GM18526 (cell line): ENCODE measurements around the gene TSHZ3.

Experiments used
- POLR2A ChIP-seq: IDR thresholded peaks from 3 replicates; pipeline ENCODE4 v1.6.1; 2011; ENCODE audit not compliant: insufficient read length; ENCODE audit errors: extremely low read depth

Gene TSHZ3

GRCh38 chr19:31290931-31291590, 58.2 kb downstream of the TSHZ3 start:
- no peak for TF ChIP-seq POLR2A

- TF ChIP-seq POLR2A = no peak
These were observed 59.3 kb downstream of the TSHZ3 start for GRCh38 chr19:31289976-31290375.

DNA sequence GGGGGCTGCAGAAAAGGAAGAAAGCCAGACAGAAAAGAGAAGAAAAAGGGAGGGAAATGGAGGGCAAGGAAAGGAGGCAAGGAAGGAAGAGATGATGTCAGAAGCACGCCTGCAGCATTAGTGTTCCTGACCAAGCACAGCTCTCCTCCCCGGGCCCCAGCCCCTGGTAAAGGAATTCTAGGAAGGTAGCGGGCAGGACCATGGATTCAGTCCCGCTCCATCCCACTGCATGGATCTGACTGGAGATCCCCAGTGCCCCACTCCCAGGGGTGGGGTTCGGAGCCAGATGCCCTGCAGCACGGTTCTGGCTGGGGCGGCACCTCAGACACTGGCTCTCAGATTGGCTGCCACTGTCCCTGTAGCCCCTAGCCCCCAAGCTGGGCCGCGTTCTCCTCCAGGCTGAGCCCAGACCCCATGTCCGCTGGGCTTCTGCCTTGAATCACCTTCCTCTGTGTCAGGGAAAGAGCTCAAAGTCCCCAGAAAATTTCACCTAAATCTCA, 59.8 kb downstream of the TSHZ3 start:
- no peak for TF ChIP-seq POLR2A

GRCh38 chr19:31286491-31286890, 62.7 kb downstream of the TSHZ3 start:
- TF ChIP-seq POLR2A = no peak

GRCh38 chr19:31285744-31286143, 63.5 kb downstream of the TSHZ3 start:
- TF ChIP-seq POLR2A = no peak

GRCh38 chr19:31284621-31285020, 64.6 kb downstream of the TSHZ3 start:
- TF ChIP-seq POLR2A = no peak

DNA sequence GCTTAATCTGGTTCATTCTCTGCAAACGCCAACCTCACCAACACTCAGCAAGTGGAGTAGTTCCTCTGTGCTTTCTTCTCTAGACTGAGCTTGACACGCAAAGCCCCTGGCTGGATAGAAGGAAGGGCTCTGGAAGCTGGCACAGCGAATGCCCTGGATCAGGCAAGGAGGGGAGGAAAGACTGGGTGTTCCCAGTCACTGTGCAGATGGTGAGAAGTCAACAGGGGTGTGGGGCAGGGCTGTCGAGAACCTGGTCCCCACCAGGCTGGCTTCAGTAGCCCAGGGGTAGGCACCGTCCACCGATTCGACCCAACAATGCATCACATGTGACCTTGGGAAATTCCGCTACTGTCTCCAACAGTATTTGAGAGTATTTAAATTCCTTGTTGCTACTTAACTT, 65.5 kb downstream of the TSHZ3 start:
- no peak for TF ChIP-seq POLR2A

- TF ChIP-seq POLR2A = no peak
These were observed 66.9 kb downstream of the TSHZ3 start for GRCh38 chr19:31282346-31282745.

DNA sequence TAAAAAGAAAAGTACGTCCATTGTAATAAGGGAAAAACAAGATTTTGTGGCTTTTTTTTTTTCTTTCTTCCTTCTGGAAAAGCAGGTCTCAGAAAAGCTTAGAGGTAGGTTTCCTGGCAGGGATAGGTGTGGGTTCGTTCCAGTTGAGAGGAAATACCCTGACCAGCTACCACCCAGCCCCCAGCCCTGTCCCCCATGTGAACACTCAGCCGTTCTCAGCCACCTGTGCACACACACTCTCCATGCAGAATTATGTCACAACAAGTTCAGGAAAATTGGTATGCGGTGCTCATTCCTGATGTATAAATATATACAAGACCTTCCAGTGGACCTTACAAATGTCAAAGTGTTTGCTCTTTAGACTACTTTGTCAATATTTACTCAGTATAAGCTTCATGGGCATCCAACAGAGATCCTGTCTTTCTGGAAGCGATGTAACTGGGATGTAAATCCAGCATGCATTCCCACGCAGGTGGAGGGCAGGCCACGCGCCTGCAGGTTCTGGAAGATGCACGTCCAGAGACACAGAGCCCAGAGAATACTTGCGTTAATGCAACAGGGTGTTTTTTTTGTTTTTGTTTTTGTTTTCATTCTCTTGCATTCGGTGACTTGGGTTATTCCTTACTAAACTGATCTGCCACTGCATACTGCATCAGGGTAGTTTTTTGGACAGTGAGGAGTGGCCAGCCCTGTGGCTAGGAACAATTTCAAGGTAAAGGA, 68.8 kb downstream of the TSHZ3 start:
- no peak for TF ChIP-seq POLR2A

GRCh38 chr19:31279436-31279765, 69.8 kb downstream of the TSHZ3 start:
- no peak for TF ChIP-seq POLR2A

DNA sequence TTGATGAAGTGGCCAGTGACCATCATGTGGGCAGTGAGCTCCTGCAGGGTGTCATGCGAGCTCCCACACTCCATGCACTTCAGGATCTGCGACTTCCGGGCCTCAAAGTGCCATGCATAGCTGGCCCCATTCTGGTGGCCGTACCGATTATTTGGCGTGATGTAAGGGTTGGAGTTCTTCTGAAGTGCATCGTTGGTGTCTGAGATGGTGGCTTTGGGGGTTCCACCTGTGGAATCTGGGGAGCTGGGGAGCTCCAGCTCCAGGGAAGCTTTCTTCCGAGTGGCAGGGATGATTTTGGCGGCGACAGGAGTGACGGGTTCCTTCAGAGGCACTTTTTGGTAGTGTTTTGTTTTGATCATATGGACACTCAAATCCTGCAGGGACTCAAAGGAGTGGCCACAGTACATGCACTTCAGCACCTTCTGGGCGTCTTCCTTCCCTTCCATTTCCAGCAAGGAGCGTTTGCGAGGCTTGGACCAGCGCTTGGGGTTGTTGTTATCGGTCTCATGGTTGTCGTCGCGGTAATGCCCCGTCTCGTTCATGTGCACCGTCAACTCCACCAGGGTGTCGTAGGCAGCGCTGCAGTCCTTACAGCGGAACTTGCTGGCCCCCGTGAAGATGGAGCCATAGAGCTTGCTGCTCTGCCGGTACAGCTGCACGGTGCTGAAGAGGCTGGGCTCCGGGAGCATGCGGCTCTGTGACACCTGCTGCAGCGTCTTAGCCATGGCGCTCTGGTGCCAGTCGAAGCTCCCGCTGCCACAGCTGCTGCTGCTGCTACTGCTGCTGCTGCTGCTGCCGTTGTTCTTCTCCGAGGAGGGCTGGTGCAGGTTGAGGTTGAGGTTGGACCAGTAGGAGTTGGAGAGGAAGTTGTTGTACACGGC, 70.4 kb downstream of the TSHZ3 start:
- TF ChIP-seq POLR2A = no peak

- TF ChIP-seq POLR2A = no peak
These were observed 71.7 kb downstream of the TSHZ3 start for GRCh38 chr19:31277516-31277915.

DNA sequence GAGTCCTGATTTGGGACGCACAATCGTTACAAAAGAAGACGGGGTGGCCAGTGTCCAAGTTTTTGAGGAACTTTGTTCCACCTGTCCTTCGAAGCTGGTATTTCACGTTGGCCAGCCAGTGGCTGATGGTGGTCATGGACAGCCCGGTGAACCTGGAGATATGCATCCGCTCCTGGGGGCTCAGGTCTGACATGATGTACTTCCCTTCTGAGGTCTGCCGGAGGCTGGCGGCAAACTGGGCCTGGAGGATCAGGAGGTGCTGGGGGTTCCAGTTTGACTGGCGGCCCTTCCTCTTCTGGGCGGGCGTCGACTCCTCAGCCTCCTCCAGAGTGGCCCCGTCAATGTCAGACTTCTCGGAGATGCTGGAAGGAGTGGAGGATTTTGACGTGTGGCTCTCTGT, 72.4 kb downstream of the TSHZ3 start:
- no peak for TF ChIP-seq POLR2A

DNA sequence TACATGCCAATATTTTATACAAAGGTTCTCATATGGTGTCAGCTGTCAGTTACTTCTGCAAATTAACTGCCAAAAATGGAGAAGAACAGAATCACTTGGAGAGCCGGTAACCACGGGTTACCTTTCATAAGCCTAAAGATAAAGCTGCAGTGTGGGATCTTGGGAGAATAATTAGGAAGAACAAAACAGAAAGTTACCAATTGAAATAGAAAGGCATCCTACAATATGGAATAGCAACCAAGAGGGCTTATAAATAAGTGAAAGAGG, 74.2 kb downstream of the TSHZ3 start:
- TF ChIP-seq POLR2A = no peak

DNA sequence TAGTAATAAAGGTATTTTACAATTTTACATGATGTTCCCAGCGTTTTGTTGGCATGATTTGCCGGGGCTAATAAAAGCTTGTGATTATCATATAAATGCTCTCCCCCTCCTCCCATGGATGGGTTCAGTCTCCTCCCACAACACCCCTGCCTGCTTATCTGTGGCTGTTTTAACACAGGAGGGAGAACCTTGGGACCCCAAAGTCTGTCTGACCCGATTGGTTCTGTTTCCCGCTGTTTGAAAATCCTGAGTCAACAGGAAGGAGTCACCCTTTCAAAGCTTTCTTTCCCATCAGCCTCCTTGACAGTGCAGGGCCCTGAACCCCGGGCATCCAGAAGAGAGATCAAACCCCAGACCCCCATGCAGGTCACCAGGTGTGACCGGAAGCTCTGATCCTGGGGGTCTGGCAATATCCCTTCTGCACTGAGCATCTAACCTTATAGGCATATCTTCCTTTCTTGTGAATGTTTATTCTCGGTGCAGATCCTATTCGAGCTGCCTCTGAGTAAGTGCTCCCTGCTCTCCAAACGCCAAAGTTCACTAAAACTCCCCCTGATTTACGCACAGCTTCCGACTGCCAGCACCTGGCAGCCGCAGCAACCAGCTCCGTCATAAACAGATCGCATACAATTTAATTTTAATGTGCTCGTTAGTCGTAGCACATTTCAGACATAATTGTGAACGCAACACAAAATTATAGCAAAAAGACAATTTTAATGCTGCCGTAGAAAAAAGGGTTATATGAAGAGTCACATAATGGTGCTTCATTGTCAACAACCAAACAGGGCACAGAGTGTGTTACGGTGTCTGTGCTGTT, 74.8 kb downstream of the TSHZ3 start:
- TF ChIP-seq POLR2A = no peak
